CD4-positive, alpha-beta T cell treated with Interleukin-2 at 100 ng/mL for 4 hours (primary cell): ENCODE results near the gene C2orf92.
"Not testable (repeated sequence)": the region's sequence is repeated elsewhere in the genome, so short reads cannot be mapped to it uniquely, and the experiment has no call there.

Source experiments
- DNase-seq: peaks from one replicate; pipeline ENCODE4 v3.0.0-alpha.2; 2020; ENCODE audit warnings: low spot score

C2orf92 gene

GRCh38 chr2:97693476-97693875 is 24.0 kb downstream of the C2orf92 start:
- no peak for DNase-seq

GRCh38 chr2:97695744-97696143 is 26.2 kb downstream of the C2orf92 start:
- DNase-seq = no peak

GRCh38 chr2:97697252-97698235 is 28.0 kb downstream of the C2orf92 start:
- DNase-seq = peak; percentile 93

GRCh38 chr2:97698530-97698929 is 29.0 kb downstream of the C2orf92 start:
- DNase-seq = no peak

- DNase-seq = peak; percentile 73
These were observed 30.4 kb downstream of the C2orf92 start for GRCh38 chr2:97699765-97700444.

GRCh38 chr2:97701186-97701585 is 31.7 kb downstream of the C2orf92 start:
- DNase-seq = no peak

- no peak for DNase-seq
These were observed 32.4 kb downstream of the C2orf92 start for GRCh38 chr2:97701851-97702465.

GRCh38 chr2:97702731-97703470 is 33.4 kb downstream of the C2orf92 start:
- DNase-seq = no peak

GRCh38 chr2:97703741-97704140 is 34.2 kb downstream of the C2orf92 start:
- DNase-seq = no peak

GRCh38 chr2:97704989-97705388 is 35.5 kb downstream of the C2orf92 start:
- DNase-seq = no peak

- no peak for DNase-seq
These were observed 36.6 kb downstream of the C2orf92 start for GRCh38 chr2:97706112-97706511.

- no peak for DNase-seq
These were observed 37.3 kb downstream of the C2orf92 start for GRCh38 chr2:97706708-97707345.

- DNase-seq = no peak
These were observed 38.0 kb downstream of the C2orf92 start for GRCh38 chr2:97707362-97708047.

GRCh38 chr2:97708048-97708380 is 38.5 kb downstream of the C2orf92 start:
- no peak for DNase-seq

GRCh38 chr2:97708608-97709007 is 39.1 kb downstream of the C2orf92 start:
- no peak for DNase-seq

- DNase-seq = no peak
These were observed 41.8 kb downstream of the C2orf92 start for GRCh38 chr2:97711394-97711711.

GRCh38 chr2:97712175-97712574 is 42.7 kb downstream of the C2orf92 start:
- DNase-seq = not testable (repeated sequence)

GRCh38 chr2:97712693-97713295 is 43.3 kb downstream of the C2orf92 start:
- DNase-seq = peak; percentile 42

GRCh38 chr2:97713296-97714083 is 44.0 kb downstream of the C2orf92 start, which contains the start of gene ZAP70:
Gene ZAP70, plus strand, starts transcription at chr2:97713576. Its CDS starts 10,461 bp downstream, at chr2:97724037.
- peak; percentile 65 for DNase-seq
